Kidney epithelial cell (primary cell): Measurements from ENCODE around the gene SIRPA. TPM values are rescaled to one million over a fixed set of nuclear protein-coding genes. Genes with fewer than 3 reads are reported as not detected.

ENCODE experiments used
- DNase-seq: peaks from one replicate; pipeline ENCODE4 v3.0.0-alpha.2; 2010; ENCODE audit warnings: low read depth
- H3K27me3 ChIP-seq: 2 replicates; pipeline ENCODE4 v1.6.0; 2011; ENCODE audit warnings: low read length; ENCODE audit not compliant: control insufficient read depth, insufficient read depth
- H3K36me3 ChIP-seq: 2 replicates; pipeline ENCODE4 v1.5.1; 2011; ENCODE audit warnings: low read length; ENCODE audit not compliant: control insufficient read depth, insufficient read depth
- H3K4me3 ChIP-seq: 2 replicates; pipeline ENCODE4 v1.5.1; 2011; ENCODE audit warnings: low read depth, mild to moderate bottlenecking, control low read depth, low read length
- total RNA-seq: library from RNA; depleted of rRNA; stranded (reverse); fragments of >200 nt; gene quantifications from 2 replicates; pipeline ENCODE4 v1.2.3, GENCODE V29; 2015
- TF ChIP-seq, protein P1 (sequence below): IDR thresholded peaks from 2 replicates; pipeline ENCODE4 v1.5.1; 2011; ENCODE audit warnings: mild to moderate bottlenecking, moderate library complexity, low read length, control low read depth, inconsistent platforms; ENCODE audit not compliant: insufficient read depth, poor library complexity, severe bottlenecking

Gene SIRPA
- total RNA-seq, 1 donor from 2014 or later: 40.6 TPM

DNA sequence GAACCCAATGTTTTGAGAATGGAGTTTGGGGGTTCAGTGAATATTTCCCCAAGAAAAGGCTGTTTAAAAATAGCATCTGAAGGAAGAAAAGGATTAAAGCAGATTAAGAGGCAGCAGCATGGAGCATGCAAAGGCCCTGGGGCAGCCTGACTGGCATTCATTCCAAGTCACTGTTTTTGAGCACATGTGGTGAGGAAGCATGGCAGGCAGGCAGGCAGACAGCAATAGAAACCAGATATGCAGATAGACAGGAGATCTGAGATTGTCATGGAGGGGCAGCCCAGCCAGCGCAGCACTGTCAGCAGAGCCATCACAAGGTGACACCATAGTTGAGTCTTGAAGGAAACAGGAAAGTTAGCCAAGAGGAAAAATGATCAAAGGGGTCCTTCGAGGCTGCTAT lies 37.8 kb downstream of the SIRPA start:
- no peaks in the 10 kb centered on the region for H3K27me3 ChIP-seq
- TF ChIP-seq, protein P1, sequence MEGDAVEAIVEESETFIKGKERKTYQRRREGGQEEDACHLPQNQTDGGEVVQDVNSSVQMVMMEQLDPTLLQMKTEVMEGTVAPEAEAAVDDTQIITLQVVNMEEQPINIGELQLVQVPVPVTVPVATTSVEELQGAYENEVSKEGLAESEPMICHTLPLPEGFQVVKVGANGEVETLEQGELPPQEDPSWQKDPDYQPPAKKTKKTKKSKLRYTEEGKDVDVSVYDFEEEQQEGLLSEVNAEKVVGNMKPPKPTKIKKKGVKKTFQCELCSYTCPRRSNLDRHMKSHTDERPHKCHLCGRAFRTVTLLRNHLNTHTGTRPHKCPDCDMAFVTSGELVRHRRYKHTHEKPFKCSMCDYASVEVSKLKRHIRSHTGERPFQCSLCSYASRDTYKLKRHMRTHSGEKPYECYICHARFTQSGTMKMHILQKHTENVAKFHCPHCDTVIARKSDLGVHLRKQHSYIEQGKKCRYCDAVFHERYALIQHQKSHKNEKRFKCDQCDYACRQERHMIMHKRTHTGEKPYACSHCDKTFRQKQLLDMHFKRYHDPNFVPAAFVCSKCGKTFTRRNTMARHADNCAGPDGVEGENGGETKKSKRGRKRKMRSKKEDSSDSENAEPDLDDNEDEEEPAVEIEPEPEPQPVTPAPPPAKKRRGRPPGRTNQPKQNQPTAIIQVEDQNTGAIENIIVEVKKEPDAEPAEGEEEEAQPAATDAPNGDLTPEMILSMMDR: no peak
- peaks cover 2% of the 10 kb centered on the region for H3K36me3 ChIP-seq
- DNase-seq: no peak
- H3K4me3 ChIP-seq: no peak overlapping the region

DNA sequence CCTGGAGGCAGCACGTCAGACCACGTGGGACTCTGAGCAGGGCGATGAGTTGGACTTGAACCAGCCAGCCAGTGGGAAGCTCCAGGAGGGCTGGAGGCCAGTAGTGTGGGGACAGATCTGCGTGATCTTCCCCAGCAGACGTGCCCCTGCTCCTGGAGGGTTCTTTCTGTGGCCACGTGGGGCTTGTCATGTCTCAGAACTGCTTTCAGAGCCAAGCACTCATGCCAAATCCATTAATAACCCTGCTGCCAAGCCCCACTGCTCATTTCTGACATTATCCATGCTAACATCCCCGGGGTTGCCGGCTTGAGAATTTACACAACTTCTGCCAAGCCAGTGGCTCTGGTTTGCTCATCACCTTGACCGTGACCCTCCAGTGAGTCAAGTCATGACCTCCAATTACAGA lies 38.3 kb downstream of the SIRPA start:
- Histone ChIP-seq H3K36me3 (peaks cover 2% of the 10 kb centered on the region), H3K4me3 (no peak overlapping the region), H3K27me3 (no peaks in the 10 kb centered on the region)
- TF ChIP-seq, protein P1: no peak
- no peak for DNase-seq

DNA sequence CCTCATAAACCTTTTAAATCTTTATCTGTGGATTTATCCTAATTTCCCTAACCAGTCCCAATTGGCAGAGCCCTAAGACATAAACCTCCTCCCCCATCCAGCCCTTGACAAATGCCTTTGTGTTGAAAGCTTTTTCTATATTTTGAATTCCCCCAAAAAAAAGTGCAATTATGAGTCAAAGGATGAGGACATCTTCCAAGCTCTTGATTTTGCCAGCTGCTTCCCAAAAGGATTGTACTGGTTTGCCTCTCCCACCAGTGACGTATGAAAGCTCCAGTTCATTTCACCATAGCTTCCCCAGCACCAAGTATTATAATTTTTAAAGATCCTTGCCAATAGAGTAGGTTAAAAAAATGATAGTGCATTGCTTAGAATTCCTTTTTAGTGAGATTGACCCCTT lies 38.9 kb downstream of the SIRPA start:
- H3K4me3 ChIP-seq: no peak overlapping the region
- DNase-seq: no peak
- no peaks in the 10 kb centered on the region for H3K27me3 ChIP-seq
- TF ChIP-seq, protein P1: no peak
- peaks cover 4% of the 10 kb centered on the region for H3K36me3 ChIP-seq

DNA sequence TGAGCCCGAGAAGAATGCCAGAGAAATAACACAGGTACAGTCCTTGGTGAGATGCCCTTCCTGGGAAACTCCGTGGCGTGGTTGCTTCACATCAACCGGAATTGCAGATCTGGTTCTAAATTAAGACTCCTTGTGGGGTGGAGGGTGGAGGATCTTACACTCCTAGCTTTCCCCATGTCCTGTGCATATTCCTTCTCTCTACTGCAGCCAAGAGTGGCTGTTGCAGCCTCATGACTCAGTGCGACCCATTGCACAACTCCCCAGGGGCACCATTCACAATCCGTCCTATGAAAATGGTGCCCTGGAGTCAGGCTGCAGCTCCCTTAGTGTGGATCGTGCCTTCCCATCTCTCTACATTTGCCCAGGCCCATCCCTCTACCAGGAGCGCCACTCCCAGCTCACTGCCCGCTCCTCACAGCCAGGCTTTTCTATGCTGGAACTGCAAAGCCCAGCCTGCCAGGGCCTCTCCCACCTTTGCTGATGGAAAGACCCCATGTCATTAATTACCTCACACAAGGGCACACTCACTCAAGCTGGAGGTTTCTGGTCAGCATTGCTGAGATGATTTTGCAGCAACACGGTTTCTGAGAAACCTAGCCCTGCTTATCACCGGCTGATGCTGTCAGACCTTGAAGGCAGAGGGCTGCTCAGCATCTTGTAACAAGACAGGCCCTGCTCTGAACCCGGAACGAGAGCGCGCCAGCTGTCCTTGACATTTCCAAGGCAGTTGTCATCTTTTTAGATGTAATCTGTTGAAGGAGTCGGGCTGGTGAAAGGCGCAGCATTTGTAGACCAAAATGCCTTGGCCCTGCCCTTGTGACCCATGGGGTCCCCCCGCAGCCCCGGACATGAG lies 39.7 kb downstream of the SIRPA start:
- peaks cover 2% of the 10 kb centered on the region for H3K36me3 ChIP-seq
- TF ChIP-seq, protein P1: no peak
- no peak for DNase-seq
- no peaks in the 10 kb centered on the region for H3K27me3 ChIP-seq
- no peak overlapping the region for H3K4me3 ChIP-seq

DNA sequence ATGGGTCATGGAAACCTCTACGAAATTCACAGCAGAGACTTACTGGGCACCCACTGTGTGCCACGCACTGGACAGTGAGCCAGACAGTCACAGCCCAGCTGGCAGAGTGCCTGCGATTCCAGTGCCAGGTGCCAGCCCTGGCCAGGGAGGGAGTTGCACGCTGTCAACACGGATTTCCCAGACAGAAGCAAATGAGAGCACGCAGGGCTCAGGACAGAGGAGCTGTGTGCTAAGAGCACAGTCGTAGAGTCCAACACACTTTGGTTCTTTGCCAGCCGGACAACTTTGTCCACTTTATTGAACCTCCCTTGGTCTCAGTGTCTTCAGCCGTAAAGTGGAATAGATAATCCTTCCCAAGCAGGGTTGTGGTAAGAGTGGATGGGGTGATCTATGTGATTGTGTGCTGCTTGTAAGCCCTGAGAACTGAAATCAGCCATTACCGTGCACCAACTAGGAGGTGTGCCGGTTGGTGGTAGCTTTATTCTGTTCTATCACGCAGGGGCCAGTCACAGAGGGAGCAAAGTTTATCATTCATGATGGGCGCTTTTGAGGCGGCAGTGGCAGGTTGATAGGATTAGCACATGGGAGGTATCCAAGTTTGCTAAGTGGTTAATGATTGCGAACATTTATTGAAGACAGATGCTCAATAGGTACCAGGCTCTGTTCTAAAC lies 40.6 kb downstream of the SIRPA start:
- H3K4me3 ChIP-seq: no peak overlapping the region
- no peak for DNase-seq
- H3K27me3 ChIP-seq: no peaks in the 10 kb centered on the region
- peaks cover 2% of the 10 kb centered on the region for H3K36me3 ChIP-seq
- TF ChIP-seq, protein P1: no peak
